DMS153 treated with DMSO at 0.1 percent for 48 hours (cell line): ENCODE data around the gene FBXL16.
A peak's percentile ranks its signal among the peaks of the same experiment; 100 is the strongest.
"Not testable (repeated sequence)": the region's sequence is repeated elsewhere in the genome, so short reads cannot be mapped to it uniquely, and the experiment has no call there.

Experiments used
- DNase-seq: peaks from one replicate; lab custom pipeline; 2025; ENCODE audit not compliant: unreplicated experiment; lab: John Stamatoyannopoulos, UW

The FBXL16 gene, protein sequence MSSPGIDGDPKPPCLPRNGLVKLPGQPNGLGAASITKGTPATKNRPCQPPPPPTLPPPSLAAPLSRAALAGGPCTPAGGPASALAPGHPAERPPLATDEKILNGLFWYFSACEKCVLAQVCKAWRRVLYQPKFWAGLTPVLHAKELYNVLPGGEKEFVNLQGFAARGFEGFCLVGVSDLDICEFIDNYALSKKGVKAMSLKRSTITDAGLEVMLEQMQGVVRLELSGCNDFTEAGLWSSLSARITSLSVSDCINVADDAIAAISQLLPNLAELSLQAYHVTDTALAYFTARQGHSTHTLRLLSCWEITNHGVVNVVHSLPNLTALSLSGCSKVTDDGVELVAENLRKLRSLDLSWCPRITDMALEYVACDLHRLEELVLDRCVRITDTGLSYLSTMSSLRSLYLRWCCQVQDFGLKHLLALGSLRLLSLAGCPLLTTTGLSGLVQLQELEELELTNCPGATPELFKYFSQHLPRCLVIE

DNA sequence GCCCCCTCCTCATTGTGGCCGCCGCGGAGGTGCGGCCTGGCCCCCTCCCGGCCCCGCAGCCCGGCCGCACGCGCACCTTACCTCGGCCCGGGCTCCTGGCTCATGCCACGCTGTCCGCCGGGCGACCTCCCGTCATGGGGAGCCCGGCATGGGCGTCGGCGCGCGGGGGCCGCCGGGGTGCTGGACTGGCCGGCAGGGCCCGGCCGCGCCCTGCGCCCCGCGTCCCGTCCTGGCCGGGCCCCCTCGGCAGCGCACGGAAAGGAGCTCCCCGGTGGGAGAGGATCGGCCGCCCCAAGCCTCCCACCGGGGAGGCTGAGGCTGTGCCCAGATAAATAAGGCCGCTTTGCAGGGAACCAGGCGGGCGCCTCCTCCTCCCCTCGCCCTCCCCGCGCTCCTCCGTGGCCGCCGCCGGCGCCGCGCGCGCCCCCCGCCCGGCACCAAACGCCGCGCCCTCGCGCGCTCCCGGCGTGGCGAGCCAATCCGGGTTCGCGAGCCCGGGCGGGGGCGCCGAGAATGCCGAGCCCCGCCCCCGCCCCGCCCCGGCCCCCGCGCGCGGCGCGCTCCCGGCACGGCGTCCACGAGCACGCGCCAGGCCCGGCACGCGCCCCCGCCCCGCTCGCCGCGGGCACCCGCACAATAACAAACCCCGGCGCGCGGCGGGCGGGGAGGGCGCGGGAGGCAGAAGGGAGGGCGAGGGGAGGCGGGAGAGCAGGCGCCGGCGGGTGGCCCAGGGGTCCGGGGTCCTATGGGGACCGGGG, at the start of gene FBXL16:
Gene FBXL16 (minus strand): TSS at position 371 of the 758 bp plus-strand sequence. CDS start 8,396 bp downstream, outside the sequence.
- DNase-seq, result no peak

DNA sequence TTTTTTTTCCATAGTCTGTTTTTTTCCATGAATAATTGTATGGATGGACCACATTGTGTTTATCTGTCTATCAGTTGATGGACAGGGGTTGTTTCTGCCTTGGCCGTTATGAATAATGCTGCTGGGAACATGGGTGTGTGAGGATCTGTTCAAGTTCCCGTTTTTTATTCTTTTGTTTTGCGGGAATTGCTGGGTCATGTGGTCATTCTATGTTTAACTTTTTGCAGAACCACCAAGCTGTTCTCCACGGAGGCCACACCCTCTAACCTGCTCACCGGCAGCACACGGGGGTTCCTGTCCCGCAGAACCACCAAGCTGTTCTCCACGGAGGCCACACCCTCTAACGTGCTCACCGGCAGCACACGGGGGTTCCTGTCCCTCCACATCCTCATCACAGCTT, 49.1 kb upstream of the FBXL16 start:
- DNase-seq, result no peak

DNA sequence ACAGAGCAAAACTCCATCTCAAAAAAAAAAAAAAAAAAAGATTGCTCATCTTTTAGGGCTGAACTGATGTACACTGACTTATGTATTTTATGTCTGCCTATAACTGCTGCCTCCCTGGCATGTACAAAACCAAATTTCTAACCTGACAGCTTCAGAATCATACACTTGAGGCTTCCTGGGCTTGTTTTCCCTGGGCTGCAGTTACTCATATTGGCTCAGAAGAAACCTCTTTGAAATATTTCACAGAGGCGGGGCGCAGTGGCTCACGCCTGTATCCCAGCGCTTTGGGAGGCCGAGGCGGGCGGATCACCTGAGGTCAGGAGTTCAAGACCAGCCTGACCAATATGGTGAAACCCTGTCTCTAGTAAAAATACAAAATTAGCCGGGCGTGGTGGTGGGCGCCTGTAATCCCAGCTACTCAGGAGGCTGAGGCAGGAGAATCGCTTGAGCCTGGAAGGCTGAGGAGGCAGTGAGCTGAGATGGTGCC, 48.6 kb upstream of the FBXL16 start:
- not testable (repeated sequence) for DNase-seq

DNA sequence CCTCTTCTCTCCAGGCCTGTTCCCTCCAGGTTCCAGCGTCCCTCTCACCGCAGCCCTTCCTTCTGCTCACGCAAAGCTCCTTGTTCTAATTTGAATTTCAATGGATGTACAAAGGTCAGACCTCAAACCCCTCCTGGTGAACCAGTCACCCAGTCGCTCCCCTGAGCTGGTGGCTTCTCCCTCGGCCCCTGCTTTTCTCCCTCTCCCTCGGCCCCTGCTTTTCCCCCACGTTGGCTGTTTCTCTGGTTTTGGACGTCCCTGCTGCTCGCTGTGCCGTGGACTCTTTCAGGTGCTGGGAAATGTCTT, 46.4 kb upstream of the FBXL16 start:
- no peak for DNase-seq

DNA sequence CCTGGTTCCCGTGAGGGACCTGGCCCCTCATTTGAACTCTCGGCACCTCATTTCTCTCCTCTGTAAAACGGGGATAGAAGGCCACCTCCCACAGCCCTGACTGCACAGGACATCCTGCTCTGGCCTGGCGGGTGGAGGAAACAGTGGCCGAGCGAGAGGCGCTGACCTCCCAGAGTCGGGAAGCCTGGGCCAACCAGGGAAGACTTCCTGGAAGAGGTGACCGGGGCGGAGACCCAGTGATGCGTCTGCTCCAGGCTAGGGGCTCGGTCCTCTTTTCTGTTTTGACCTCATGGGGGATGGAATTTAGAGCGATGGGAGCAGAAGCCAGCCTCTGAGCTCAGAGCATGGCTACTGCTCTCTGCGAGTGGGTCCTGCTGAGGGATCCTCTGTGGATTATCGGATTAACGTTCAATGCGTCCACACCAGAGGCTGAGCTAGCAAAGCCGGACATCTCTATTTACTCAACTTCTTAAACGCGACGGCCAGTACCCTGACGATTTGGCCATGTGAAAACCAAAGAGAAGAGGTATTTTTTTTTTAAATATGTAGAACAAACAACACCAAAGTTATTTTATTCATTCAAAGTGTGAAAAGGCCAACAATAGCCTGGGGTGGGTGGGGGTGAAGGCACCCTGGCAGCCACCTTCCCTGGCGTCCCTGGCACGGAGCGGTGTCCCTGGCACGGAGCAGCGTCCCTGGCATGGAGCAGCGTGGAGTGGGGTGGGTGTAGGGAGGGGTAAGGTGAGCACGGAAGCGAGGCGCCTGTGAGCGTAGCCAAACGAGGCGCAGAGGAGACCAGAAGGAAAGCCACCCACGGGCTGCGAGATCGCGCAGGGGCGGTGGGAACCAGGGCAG, 45.8 kb upstream of the FBXL16 start:
- no peak for DNase-seq

DNA sequence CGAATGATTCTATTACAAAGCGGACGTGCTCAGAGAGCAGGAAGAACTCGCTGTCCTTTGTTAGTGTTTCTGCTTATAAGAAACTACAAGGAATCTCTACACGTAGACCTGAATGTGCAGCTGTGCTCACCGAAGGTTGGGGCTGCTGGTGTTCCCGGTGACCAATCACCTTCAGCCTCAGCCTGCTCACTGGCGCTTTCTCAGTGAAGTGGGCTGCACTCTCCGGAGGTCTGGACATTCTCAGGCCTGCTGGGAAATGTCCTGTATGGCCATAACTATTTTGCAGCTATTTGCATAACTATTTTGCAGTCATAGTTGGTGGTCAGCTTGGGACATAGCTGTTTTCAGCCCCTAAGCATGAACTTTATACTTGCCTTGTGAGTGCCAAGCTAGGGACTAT, 44.9 kb upstream of the FBXL16 start:
- DNase-seq, result no peak

DNA sequence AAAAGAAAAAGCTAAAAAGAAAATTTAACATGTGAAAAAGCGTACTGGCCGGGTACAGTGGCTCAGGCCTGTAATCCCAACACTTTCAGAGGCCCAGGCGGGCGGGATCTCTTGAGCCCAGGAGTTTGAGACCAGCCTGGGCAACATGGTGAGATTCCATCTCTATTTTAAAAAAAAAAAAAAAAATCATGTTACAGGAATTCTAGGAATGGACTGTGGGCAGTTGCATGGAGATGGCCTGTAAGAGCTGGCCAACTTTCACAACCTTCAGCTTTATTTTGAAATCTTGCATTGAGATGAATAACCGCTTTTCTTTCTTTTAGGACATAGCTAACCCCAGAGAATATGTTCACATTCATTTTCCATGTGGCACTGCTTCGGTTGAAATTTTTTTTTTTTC, 43.4 kb upstream of the FBXL16 start:
- no peak for DNase-seq

DNA sequence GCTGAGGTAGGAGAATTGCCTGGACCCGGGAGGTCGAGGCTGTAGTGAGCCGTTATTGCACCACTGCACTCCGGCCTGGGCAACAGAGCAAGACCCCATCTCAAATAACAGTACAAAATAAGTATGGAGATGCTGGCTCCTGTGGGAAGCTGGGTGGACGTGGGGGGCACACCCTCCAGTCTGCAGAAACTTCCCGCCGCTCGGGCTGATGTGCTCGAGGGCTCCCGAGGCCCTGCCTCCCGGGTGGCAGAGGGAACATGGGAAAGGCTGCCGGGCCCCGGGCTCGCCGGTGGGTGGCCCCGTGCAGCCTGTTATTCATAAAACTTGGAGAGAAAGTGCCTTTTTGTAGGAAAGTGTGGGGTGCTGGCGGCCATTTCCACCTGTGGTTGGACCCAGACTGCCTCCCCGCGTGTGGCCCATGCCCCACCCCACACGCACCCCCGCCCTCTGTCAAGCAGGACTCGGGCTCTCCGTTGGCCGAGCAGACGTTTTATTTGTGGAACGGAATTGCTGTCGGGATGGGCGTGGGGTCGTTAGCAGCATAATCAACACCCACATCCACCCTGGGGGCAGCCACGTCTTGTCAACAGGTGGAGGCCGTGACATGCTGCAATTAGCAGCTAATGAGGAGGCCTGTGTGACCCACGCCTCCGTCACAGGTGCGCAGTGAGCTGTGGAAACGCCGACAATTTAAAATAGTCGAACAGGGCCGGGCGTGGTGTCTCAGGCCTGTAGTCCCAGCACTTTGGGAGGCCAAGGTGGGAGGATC, 42.6 kb upstream of the FBXL16 start:
- DNase-seq, result no peak

DNA sequence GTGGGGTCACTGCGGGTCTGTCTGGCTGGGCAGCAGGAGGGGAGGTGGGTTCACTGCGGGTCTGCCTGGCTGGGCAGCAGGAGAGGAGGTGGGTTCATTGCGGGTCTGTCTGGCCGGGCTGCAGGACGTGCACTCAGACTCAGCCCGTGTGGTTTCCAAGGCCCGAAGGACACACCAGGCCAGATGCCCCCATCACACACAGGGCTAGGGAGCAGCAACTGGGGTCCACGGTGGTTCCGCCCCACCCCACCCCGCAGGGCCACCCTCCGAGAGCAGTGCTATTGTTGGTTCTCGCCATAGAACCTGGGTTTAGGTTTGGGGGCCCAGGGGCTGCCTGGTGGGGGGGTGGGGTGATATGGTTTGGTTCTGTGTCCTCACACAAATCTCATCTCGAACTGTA, 41.0 kb upstream of the FBXL16 start:
- DNase-seq, result no peak

DNA sequence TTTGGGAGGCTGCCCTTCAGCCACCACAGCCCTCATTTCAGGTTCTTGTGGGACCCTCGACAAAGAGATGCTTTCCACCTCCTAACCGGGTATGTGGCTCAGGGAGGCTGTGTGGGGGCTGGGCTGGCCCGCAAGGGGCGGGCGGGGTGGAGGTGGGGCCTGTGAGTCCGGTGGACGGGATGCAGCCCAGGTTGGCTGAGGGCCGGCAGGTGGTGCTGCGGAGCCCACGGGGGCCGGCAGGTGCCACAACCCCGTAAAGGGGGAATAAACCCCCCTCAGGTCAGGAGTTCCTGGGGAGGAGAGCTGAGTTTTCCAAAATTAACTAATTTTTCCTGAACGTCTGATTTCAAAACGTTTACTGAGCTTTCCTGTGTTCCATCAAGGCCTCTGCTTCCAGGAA, 40.1 kb upstream of the FBXL16 start:
- DNase-seq, result no peak

DNA sequence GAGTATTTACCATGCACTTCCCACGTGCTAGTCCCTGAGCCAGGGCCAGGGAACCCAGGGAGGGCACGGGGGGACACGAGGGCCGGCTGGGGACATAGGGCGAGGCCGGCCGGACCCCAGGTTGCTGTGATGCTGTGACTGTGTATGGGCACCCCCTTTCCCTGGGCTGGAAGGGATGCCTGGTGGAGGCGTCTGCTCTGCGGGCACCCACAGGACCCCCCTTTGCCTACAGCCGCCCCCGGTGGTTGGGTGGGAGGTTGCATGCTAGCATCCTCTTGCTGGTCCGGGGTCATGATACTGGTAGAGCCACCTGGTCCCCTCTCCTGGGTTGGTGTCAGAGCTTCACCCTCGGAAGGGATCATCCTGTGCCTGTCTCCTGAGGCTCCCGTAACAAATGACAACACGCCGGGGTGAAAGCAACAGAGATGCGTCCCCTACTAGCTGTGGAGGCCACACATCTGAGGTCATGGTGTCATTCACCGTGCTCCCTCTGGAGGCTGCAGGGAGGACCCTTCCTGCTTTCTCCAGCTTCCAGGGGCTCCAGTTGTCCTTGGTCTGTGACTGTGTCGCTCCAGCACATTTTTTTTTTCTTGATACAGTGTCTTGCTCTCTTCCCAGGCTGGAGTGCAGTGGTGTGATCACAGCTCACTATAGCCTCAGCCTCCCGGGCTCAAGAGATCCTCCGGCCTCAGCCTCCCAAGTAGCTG, 38.3 kb upstream of the FBXL16 start:
- DNase-seq, result no peak

DNA sequence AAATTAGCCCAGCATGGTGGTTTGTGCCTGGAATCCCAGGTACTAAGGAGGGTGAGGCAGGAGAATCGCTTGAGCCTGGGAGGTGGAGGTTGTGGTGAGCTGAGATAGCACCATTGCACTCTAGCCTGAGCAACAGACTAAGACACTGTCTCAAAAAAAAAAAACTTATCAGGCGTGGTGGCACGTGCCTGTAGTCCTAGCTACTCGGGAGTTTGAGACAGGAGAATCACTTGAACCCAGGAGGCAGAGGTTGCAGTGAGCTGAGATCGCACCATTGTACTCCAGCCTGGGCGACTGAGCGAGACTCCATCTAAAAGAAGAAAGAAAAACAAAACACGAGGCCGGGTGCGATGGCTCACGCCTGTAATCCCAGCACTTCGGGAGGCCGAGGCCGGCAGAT, 37.3 kb upstream of the FBXL16 start:
- not testable (repeated sequence) for DNase-seq

DNA sequence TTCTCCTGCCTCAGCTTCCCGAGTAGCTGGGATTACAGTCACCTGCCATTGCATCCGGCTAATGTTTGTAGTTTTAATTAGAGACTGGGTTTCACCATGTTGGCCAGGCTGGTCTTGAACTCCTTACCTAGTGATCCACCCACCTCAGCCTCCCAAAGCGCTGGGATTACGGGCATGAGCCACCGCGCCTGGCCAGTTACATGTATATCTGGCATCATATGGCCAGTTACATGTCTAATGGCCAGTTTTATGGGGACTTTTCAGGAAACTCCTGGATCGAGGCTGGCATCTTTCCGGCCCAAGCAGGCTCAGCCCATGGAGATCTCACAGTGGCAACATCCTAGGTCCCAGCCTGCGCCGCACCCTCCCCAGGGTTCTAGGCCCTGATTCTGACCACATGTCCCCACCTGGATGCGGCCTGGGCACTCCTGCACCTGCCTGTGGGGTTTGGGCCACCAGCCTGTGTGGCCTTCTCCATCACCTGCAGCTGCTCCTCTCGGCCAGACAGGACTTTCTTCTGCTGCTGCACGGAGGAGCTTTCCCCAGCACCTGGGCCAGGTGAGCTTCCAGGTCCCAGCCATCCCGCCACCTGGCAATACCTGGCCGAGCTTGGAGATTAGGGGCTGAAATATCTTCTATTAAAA, 36.5 kb upstream of the FBXL16 start:
- DNase-seq, result no peak

DNA sequence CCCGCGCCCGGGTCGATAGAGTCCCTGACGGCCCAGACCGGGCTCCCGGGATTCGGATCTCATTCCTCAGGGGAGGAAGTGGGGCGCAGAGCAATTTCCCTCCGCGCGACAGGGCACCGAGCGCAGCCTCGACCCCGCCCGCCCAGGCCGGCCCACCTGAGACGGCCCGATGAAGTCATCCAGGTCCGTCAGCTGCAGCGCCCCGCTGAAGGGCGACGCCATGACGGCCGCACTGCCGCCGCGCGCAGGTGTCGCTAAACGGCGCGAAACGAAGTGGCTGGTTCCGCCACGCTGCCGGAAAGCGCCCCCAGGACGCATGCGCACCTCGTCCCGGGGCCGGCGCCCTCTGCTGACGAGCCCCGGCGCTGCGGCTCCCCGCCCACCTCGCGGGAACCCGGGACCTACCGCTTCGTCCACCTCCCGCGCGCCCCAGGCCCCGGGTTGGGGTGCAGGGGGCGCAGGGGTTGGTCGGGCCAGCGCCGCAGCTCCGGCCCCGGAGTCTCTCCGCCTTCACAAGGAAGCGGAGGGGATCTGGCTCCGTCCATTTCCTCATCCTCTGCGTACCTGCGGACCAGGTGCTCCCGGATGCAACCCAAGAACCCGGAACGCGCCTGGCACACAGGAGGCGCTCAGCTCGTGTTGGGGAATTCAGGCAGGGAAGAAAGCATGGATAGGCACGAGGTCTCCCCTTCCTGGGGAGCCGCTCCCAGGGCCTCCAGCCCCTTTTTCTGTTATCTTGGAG, 35.3 kb upstream of the FBXL16 start, which contains the start of gene CIAO3:
Gene CIAO3 (minus strand): TSS at position 234 of the 742 bp plus-strand sequence. CDS start 12 bp downstream, at position 222.
- DNase-seq, result peak; percentile 75

DNA sequence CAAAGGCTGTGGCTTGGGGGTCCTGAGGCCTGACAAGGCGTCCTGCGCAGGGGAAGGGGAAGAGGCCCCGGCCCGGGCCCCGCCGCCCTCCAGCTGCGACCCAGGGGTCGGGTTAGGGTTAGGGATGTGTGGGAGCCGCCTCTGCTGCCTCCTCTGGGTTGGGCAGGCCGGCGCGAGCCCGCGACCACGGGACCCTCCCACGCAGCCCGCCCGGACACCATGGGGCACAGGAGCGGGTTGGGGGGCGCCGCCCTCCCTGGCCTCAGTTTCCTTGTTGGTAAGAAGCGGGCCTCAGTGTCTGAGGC, 34.8 kb upstream of the FBXL16 start:
- no peak for DNase-seq

DNA sequence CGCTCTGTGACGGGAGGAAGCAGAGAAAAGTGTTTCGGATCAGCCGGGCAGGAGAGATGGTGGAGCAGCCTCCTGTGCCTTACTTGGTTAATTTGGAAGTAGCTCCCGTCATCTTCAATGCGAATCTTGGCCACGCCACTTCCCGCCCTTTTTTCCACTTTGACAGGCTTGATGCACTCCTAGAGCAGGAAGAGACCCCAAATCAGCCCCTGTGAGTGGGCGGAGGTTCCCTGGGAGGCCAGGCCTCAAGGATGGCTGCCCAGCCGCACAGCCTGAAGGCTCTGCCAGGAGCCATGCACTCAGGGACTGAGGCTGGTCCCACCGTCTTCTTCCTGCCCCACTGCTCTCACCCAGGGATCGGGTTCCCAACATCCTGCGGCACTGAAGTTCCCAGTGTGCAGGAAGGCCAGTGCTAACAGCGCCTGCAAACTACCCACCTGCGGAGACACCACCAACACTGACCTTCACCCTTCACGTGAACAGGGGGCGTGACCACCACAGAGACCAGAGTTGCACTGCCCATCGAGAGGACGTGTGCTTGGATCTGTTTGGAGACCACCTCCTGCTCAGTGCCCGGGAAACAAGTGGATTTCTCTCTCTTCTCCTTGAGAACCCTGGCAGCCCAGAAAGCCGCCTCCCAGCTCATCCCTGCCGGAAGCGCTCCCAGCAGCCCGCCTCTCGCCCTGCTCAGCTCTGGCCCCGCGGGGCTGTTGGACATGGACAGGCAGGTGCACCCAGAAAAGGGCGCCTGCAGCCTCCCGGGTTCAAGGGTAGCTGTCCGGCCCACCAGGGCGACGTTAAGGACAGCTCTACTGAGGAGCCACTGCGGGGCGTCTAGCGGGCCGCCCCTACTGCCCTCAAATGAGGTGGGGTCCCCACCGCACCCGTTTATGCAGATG, 34.2 kb upstream of the FBXL16 start:
- DNase-seq, result no peak

DNA sequence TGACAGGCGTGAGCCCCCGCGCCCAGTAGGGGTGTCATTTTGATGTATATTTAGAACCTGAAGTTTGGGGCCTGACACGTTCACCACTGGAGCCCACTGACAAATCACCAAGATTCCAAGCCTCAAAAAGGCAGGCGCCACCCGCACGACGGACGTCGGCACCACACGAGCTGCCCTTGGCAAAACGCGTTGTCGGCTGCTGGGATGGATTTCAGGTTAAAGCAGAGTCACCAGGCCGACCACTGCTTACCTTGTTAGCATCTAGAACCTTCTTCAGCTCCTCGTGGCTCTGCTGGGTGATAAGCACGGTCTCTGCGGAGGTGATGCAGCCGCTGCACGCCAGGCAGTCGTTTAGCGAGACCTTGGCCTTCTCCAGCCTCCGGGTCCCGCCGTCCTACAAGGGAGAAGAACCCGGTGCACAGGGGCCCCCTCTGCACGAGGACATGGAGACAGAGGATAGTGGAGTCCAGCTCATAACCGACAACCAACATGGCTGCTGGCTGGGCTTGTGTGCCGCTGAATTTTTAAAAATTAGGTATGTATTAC, 31.4 kb upstream of the FBXL16 start:
- no peak for DNase-seq
